Vagina (tissue), 2 donors: ENCODE results near the gene TGFBR3. TPM values are rescaled to one million over a fixed set of nuclear protein-coding genes. Genes with fewer than 3 reads are reported as not detected.
A peak's percentile ranks its signal among the peaks of the same experiment; 100 is the strongest.

Experiments
- DNase-seq, 2 donors: peaks; one replicate each; pipeline ENCODE4 v3.0.0-alpha.2; 2017; ENCODE audit errors: extremely low spot score in 2 of 2
- H3K27ac ChIP-seq: fragments of 200-600 bp; sonication (generic); one replicate; pipeline ENCODE4 v1.5.1; 2019
- H3K27me3 ChIP-seq: fragments of 200-600 bp; sonication (generic); one replicate; pipeline ENCODE4 v1.5.1; 2019
- H3K36me3 ChIP-seq, 2 donors: fragments of 200-600 bp; sonication (generic); one replicate each; pipeline ENCODE4 v1.5.1; 2017 to 2019
- H3K4me1 ChIP-seq: fragments of 200-600 bp; sonication (generic); one replicate; pipeline ENCODE4 v1.5.1; 2019
- H3K4me3 ChIP-seq, 2 donors: fragments of 200-600 bp; sonication (generic); 1 replicate in 1 of 2; 2 replicates in 1 of 2; pipeline ENCODE4 v1.5.1; 2016 to 2019
- H3K9me3 ChIP-seq: fragments of 200-600 bp; sonication (generic); one replicate; pipeline ENCODE4 v1.5.1; 2019
- CTCF ChIP-seq, 3 experiments: fragments of 450-650 bp in 2 of 3; fragments of 200-600 bp in 1 of 3; sonication (generic) in 1 of 3; IDR thresholded peaks; one replicate each; pipeline ENCODE4 v1.5.1; 2017 to 2019; ENCODE audit warnings: antibody characterized with exemption in 3 of 3, mild to moderate bottlenecking in 2 of 3, moderate library complexity in 2 of 3
- POLR2A ChIP-seq, 2 donors: fragments of 450-650 bp; IDR thresholded peaks; one replicate each; pipeline ENCODE4 v1.6.1; 2017; ENCODE audit warnings: antibody characterized with exemption in 2 of 2, mild to moderate bottlenecking in 2 of 2, moderate library complexity in 2 of 2
- POLR2AphosphoS5 ChIP-seq, 2 donors: sonication (generic); formaldehyde crosslinking; IDR thresholded peaks; one replicate each; pipeline ENCODE4 v1.9.0; 2017; ENCODE audit warnings: antibody characterized with exemption in 2 of 2, mild to moderate bottlenecking in 2 of 2, low read depth in 1 of 2; ENCODE audit not compliant: insufficient read depth in 1 of 2
- intact Hi-C: fragments of 100-400 bp; cut with DNase I; formaldehyde crosslinking; loops from one replicate; pipeline ENCODE4 v1.15.1; 2023
- total RNA-seq: library from RNA; depleted of rRNA; stranded (reverse); fragments of >200 nt; gene quantifications from one replicate; pipeline ENCODE4 v1.2.3, GENCODE V29; 2016

Gene TGFBR3
- total RNA-seq, 1 donor from 2014 or later = 221 TPM

GRCh38 chr1:91872559-91873081, 13.3 kb downstream of the TGFBR3 start:
- TF ChIP-seq CTCF (IDR thresholded peaks at IDR 0.05) (no peak), POLR2A (IDR thresholded peaks at IDR 0.05) (no peak), POLR2AphosphoS5 (IDR thresholded peaks at IDR 0.05; ENCODE audit: insufficient read depth in 1 of 2, low read depth in 1 of 2) (no peak)
- Histone ChIP-seq H3K4me3 (no peak overlapping the region), H3K27ac (peak overlapping the region; percentile 3), H3K9me3 (no peaks in the 10 kb centered on the region), H3K4me1 (peaks cover 93% of the 10 kb centered on the region), H3K36me3 (no peaks in the 10 kb centered on the region), H3K27me3 (no peaks in the 10 kb centered on the region)
- intact Hi-C loops = no loop called here
- no peak for DNase-seq

GRCh38 chr1:91872000-91872399, 14.0 kb downstream of the TGFBR3 start:
- Histone ChIP-seq H3K27me3 (no peaks in the 10 kb centered on the region), H3K27ac (peak overlapping the region; percentile 2), H3K9me3 (no peaks in the 10 kb centered on the region), H3K4me1 (peaks cover 93% of the 10 kb centered on the region), H3K36me3 (no peaks in the 10 kb centered on the region), H3K4me3 (no peak overlapping the region)
- intact Hi-C loops = no loop called here
- DNase-seq = no peak
- no peak for TF ChIP-seq POLR2A (IDR thresholded peaks at IDR 0.05)
- TF ChIP-seq POLR2AphosphoS5 (IDR thresholded peaks at IDR 0.05; ENCODE audit: insufficient read depth in 1 of 2, low read depth in 1 of 2) = no peak
- no peak for TF ChIP-seq CTCF (IDR thresholded peaks at IDR 0.05)

GRCh38 chr1:91870322-91870721, 15.6 kb downstream of the TGFBR3 start:
- intact Hi-C loops = no loop called here
- H3K4me1 ChIP-seq = peaks cover 90% of the 10 kb centered on the region
- H3K4me3 ChIP-seq = no peak overlapping the region
- TF ChIP-seq POLR2A (IDR thresholded peaks at IDR 0.05) = no peak
- no peak overlapping the region for H3K27ac ChIP-seq
- DNase-seq = no peak
- no peaks in the 10 kb centered on the region for H3K27me3 ChIP-seq
- no peaks in the 10 kb centered on the region for H3K36me3 ChIP-seq
- H3K9me3 ChIP-seq = no peaks in the 10 kb centered on the region

GRCh38 chr1:91866425-91866824, 19.5 kb downstream of the TGFBR3 start:
- DNase-seq = no peak
- Histone ChIP-seq H3K27ac (peak overlapping the region; percentile 7), H3K4me3 (no peak overlapping the region), H3K9me3 (no peaks in the 10 kb centered on the region), H3K36me3 (no peaks in the 10 kb centered on the region), H3K27me3 (no peaks in the 10 kb centered on the region), H3K4me1 (peaks cover 79% of the 10 kb centered on the region)
- TF ChIP-seq POLR2AphosphoS5 (IDR thresholded peaks at IDR 0.05; ENCODE audit: insufficient read depth in 1 of 2, low read depth in 1 of 2) = peak in 1 of 2 donors; percentile 29
- no peak for TF ChIP-seq CTCF (IDR thresholded peaks at IDR 0.05)
- intact Hi-C loops = no loop called here

GRCh38 chr1:91864017-91864700, 21.8 kb downstream of the TGFBR3 start:
- Histone ChIP-seq H3K36me3 (peaks cover 0 to 5% of the 10 kb centered on the region in 2 donors), H3K9me3 (no peaks in the 10 kb centered on the region), H3K4me1 (peaks cover 58% of the 10 kb centered on the region), H3K27ac (peak overlapping the region; percentile 73), H3K4me3 (no peak overlapping the region), H3K27me3 (no peaks in the 10 kb centered on the region)
- no peak for DNase-seq
- intact Hi-C loops = no loop called here
- no peak for TF ChIP-seq POLR2A (IDR thresholded peaks at IDR 0.05)
- peak in 1 of 2 donors; percentile 38 for TF ChIP-seq POLR2AphosphoS5 (IDR thresholded peaks at IDR 0.05; ENCODE audit: insufficient read depth in 1 of 2, low read depth in 1 of 2)

- no peak for DNase-seq
- intact Hi-C loops = no loop called here
- peaks cover 51% of the 10 kb centered on the region for H3K4me1 ChIP-seq
These were observed 22.5 kb downstream of the TGFBR3 start for GRCh38 chr1:91863498-91863897.

More at GRCh38 chr1:91863498-91863897, 22.5 kb downstream of the TGFBR3 start:
- Histone ChIP-seq H3K27ac (peak overlapping the region; percentile 73), H3K4me3 (no peak overlapping the region), H3K27me3 (no peaks in the 10 kb centered on the region), H3K9me3 (no peaks in the 10 kb centered on the region), H3K36me3 (peaks cover 0 to 5% of the 10 kb centered on the region in 2 donors)
- TF ChIP-seq CTCF (IDR thresholded peaks at IDR 0.05) (no peak), POLR2A (IDR thresholded peaks at IDR 0.05) (no peak), POLR2AphosphoS5 (IDR thresholded peaks at IDR 0.05; ENCODE audit: insufficient read depth in 1 of 2, low read depth in 1 of 2) (no peak)
